ENCODE results near the gene ATM.
"Not testable (repeated sequence)": the region's sequence is repeated elsewhere in the genome, so short reads cannot be mapped to it uniquely, and the experiment has no call there.

ATM gene

DNA sequence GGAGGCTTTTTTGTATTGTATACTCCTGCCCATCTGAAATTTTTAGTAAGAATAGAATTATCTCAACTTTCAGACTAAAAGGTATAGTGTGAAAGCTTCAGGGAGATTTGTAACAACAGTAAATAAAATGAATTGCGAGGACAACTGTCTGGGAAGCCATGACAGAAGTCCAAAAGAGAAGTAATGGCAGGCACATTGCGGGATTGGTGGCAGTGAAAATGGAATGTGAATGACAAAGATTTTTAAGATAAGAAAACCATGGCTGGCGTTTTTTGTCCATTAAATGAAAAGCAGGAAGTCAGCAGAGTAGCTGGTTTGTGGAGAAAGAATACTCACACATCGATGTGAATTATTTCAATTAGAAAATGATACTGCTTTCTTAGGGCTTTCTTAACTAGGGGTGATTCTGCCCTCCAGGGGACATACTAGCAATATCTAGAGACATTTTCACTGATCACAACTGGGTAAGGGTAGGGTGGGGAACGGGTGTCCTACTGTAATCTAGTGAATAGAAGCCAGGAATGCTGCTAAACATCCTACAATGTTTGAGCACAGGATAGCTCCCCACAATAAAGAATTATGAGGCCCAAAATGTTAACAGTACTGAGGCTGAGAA, 2.0 kb upstream of the ATM start:
- DNase-seq (ENCODE audit: low read depth in 2 of 2): no peak

GRCh38 chr11:108221371-108221770, 1.5 kb upstream of the ATM start:
- no peak for DNase-seq (ENCODE audit: low read depth in 2 of 2)

DNA sequence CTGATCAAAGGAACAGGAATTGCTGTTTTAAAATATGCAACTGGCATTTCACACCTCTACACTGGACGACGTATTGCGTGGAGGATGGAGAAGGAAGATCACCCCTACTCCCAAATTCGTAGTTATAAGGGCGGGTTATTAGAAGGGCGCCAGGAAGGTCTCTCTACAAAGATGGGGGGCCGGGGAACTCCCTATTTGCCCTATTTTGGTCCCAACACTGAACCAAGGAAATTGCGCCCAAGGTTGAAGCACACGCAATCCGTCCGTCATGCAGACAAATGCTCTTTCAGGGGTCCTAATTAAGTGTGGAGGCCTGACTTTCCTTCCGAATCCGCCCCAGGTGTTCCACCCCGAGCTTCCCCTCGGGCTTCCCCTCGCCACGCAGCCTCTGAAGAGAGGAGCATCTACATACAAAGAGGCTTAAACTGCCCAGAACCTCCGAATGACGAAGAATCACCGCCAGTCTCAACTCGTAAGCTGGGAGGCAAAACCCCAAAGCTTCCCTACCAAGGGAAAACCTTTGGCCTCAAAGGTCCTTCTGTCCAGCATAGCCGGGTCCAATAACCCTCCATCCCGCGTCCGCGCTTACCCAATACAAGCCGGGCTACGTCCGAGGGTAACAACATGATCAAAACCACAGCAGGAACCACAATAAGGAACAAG, 825 bp upstream of the ATM start:
- no peak for DNase-seq (ENCODE audit: low read depth in 2 of 2)

GRCh38 chr11:108223348-108224149, 682 bp downstream of the ATM start:
- peak in 1 of 2 donors; percentile 61 for DNase-seq (ENCODE audit: low read depth in 2 of 2)

GRCh38 chr11:108224366-108224765, 1.5 kb downstream of the ATM start:
- no peak for DNase-seq (ENCODE audit: low read depth in 2 of 2)

GRCh38 chr11:108224911-108225786, 2.3 kb downstream of the ATM start:
- DNase-seq (ENCODE audit: low read depth in 2 of 2): no peak

DNA sequence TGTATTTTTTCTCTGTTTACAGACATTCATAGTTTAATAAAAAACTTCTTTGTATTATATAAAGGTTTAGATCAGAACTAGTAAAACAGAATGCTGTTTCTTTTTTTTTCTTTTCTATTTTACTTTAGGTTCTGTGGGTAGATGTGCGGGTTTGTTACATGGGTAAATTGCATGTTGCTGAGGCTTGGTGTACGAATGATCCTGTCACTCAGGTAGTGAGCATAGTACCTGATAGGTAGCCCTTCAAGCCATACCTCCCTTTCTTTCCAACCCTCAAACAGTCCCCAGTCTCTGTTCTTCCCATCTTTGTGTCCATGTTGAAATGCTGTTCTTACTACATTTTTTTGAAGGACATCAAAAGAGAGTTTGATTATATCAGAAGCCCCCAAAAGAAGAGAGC, 3.2 kb downstream of the ATM start:
- DNase-seq (ENCODE audit: low read depth in 2 of 2): no peak

DNA sequence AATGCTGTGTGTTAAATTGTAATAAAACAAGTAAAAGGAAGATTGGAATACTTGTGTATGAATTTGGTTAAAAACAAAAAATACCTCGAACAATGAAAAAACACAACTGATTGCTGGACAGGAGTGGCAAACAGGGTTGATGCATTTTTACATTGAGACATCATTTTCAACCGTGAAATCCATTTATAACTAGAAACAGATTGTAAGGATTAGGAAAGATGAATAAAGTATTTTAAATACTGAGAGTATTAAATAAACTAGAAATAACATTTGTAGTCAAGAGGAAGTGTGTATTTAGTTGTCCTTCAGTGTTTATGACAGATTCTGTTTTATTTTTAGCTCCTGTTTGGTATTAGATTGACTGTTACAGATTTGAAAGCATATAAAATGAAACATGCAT, 5.4 kb downstream of the ATM start:
- no peak for DNase-seq (ENCODE audit: low read depth in 2 of 2)

- DNase-seq (ENCODE audit: low read depth in 2 of 2): no peak
Measured at GRCh38 chr11:108233277-108233945, 10.5 kb downstream of the ATM start.

DNA sequence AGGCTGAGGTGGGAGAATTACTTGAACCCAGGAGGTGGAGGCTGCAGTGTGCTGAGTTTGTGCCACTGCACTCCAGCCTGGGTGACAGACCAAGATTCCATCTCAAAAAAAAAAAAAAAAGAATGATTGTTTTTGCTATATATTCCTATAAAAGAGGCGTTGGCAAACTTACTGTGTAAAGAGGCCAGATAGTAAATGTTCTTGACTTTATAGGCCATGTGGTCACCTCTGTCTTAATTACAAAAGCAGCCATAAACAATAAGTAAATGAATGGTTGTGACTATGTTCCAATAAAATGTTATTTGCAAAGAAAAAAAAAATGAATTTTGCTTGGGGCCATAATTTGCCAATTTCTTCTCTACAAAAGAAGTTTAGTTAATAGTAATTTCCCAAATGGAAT, 12.3 kb downstream of the ATM start:
- no peak for DNase-seq (ENCODE audit: low read depth in 2 of 2)

- no peak for DNase-seq (ENCODE audit: low read depth in 2 of 2)
Measured at GRCh38 chr11:108235633-108236032, 12.8 kb downstream of the ATM start.

GRCh38 chr11:108237058-108237481, 14.2 kb downstream of the ATM start:
- DNase-seq (ENCODE audit: low read depth in 2 of 2): no peak

GRCh38 chr11:108239076-108239475, 16.2 kb downstream of the ATM start:
- no peak for DNase-seq (ENCODE audit: low read depth in 2 of 2)

GRCh38 chr11:108241330-108242037, 18.6 kb downstream of the ATM start:
- peak in 1 of 2 donors; percentile 28 for DNase-seq (ENCODE audit: low read depth in 2 of 2)

- no peak for DNase-seq (ENCODE audit: low read depth in 2 of 2)
Measured at GRCh38 chr11:108242422-108242821, 19.6 kb downstream of the ATM start.

DNA sequence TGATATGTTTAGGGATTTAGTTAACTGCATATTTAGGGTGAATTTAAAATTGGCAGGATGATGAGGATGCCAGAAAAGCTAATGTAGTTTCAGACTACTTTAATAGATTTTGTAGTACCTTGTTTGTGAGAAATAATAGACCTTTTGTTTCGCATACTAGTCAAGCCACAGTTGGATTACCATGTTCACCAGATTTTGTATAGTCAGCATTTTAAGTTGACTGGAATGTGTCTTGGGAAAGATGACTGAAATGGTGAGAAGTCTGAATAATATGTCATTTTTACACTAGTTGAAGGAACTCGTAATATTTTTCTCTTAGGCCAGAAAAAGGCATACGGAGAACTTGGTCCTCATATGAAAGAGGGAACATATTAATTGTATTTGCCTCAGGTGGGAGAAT, 23.4 kb downstream of the ATM start:
- DNase-seq (ENCODE audit: low read depth in 2 of 2): no peak

DNA sequence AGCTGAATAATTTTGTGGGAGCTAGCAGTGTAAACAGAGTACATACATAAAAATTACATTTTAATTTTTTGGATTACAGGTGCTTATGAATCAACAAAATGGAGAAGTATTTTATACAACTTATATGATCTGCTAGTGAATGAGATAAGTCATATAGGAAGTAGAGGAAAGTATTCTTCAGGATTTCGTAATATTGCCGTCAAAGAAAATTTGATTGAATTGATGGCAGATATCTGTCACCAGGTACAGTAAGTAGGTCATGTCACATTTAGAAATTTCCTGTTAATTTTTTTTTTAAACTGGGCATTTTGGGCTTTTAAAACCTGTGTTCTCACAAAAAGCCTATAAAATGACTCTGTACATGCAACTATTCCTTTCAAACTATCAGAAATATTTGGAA, 24.0 kb downstream of the ATM start:
- DNase-seq (ENCODE audit: low read depth in 2 of 2): no peak

DNA sequence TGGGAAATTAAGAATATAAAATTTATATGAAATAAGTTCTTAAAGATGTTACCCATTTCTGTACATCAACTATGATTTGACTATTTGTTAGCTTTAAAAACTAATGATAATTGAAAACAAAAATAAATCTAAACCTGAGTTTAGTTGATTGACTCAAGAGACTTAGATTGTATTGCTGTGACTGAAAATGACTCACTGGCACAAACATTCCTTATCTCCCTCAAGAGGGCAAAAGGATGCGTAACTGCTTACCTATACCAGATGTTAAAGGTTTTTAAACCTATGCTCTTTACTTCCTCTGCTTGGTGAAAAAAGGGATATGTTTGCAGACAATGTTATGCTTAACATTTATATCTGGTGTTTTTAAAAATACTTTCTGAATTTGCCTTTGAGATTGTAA, 30.3 kb downstream of the ATM start:
- no peak for DNase-seq (ENCODE audit: low read depth in 2 of 2)

DNA sequence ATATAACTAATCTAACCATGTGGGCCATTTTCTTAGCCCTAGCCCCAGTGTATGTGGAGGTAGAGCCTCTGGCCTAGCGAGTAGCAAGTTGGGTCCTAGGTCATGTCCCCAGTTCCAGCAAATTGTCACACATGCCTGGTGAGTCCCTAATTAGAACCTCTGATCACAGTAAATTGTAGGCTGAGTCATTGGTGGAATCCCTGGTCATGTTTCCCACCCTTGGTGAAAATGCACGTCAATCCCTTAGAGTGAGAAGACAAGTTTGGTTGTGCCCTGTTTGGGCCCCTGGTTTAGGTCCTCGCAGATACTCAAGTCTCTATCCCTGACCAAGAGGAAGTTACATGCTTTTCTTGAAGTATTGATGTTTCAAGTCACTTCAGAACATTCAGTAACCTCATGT, 46.7 kb downstream of the ATM start:
- DNase-seq (ENCODE audit: low read depth in 2 of 2): no peak

- not testable (repeated sequence) for DNase-seq (ENCODE audit: low read depth in 2 of 2)
Measured at GRCh38 chr11:108276985-108277616, 54.2 kb downstream of the ATM start.

Data from stimulated activated CD4-positive, alpha-beta T cell treated with anti-CD3 and anti-CD28 coated beads, Interleukin-15, amount 100 ng/mL, for 48 hours (primary cell).